Keratinocyte (primary cell): ENCODE results near the gene DNAH3. TPM values are rescaled to one million over a fixed set of nuclear protein-coding genes. Genes with fewer than 3 reads are reported as not detected.

Experiments
- DNase-seq: peaks from one replicate; pipeline ENCODE4 v3.0.0-alpha.2; 2011; ENCODE audit warnings: low read depth, missing footprints, low spot score
- FAIRE-seq: peaks from 2 replicates; lab custom pipeline; 2011; peaks lifted over from hg19 to GRCh38; lab: Jason Lieb, UNC
- H2AFZ ChIP-seq: 2 replicates; pipeline ENCODE4 v1.6.0; 2012; ENCODE audit warnings: low read length, control low read depth, inconsistent platforms; ENCODE audit not compliant: control insufficient read depth
- H3K27ac ChIP-seq: 2 replicates; pipeline ENCODE4 v1.5.1; 2011; ENCODE audit warnings: low read length; ENCODE audit not compliant: control insufficient read depth, insufficient read depth
- H3K27me3 ChIP-seq: 3 replicates; pipeline ENCODE4 v1.6.0; 2011; ENCODE audit warnings: low read length; ENCODE audit not compliant: control insufficient read depth, insufficient read depth; ENCODE audit errors: extremely low read depth
- H3K36me3 ChIP-seq, 2 experiments: 2 replicates in 1 of 2; 3 replicates in 1 of 2; pipeline ENCODE4 v1.5.1; 2011; ENCODE audit warnings: low read length in 2 of 2, mild to moderate bottlenecking in 1 of 2; ENCODE audit not compliant: control insufficient read depth in 2 of 2, insufficient read depth in 2 of 2; ENCODE audit errors: extremely low read depth in 1 of 2
- H3K4me1 ChIP-seq: 3 replicates; pipeline ENCODE4 v1.5.1; 2011; ENCODE audit warnings: low read length; ENCODE audit not compliant: control insufficient read depth, insufficient read depth; ENCODE audit errors: extremely low read depth
- H3K4me2 ChIP-seq: 3 replicates; pipeline ENCODE4 v1.6.0; 2011; ENCODE audit warnings: low read depth, low read length; ENCODE audit not compliant: control insufficient read depth, insufficient read depth; ENCODE audit errors: extremely low read depth
- H3K4me3 ChIP-seq, 3 experiments: fragments of 200-600 bp in 1 of 3; sonication (generic) in 1 of 3; 2 replicates in 2 of 3; 3 replicates in 1 of 3; pipeline ENCODE4 v1.5.1; 2011 to 2016; ENCODE audit warnings: low read length in 3 of 3, mild to moderate bottlenecking in 3 of 3, control low read depth in 2 of 3, inconsistent platforms in 1 of 3, low read depth in 1 of 3, mixed read lengths in 1 of 3, mixed run types in 1 of 3, moderate library complexity in 1 of 3; ENCODE audit not compliant: control insufficient read depth in 2 of 3, insufficient read depth in 2 of 3; ENCODE audit errors: extremely low read depth in 1 of 3
- H3K79me2 ChIP-seq: 2 replicates; pipeline ENCODE4 v1.6.0; 2012; ENCODE audit warnings: low read length; ENCODE audit not compliant: control insufficient read depth, insufficient read depth
- H3K9ac ChIP-seq: 3 replicates; pipeline ENCODE4 v1.6.0; 2011; ENCODE audit warnings: low read length; ENCODE audit not compliant: control insufficient read depth, insufficient read depth; ENCODE audit errors: extremely low read depth
- H3K9me1 ChIP-seq: 3 replicates; pipeline ENCODE4 v1.6.0; 2011; ENCODE audit warnings: low read length; ENCODE audit not compliant: control insufficient read depth, insufficient read depth; ENCODE audit errors: extremely low read depth
- H3K9me3 ChIP-seq: 2 replicates; pipeline ENCODE4 v1.5.1; 2012; ENCODE audit warnings: low read depth, low read length; ENCODE audit not compliant: control insufficient read depth
- H4K20me1 ChIP-seq: 3 replicates; pipeline ENCODE4 v1.6.0; 2011; ENCODE audit warnings: low read length; ENCODE audit not compliant: control insufficient read depth, insufficient read depth; ENCODE audit errors: extremely low read depth
- CTCF ChIP-seq, 3 experiments: IDR thresholded peaks in 1 of 3; conservative IDR thresholded peaks in 1 of 3; optimal IDR thresholded peaks in 1 of 3; 2 replicates in 2 of 3; 3 replicates in 1 of 3; pipeline versions ENCODE3 to v1.5.1; 2011; ENCODE audit warnings: low read length in 3 of 3, mild to moderate bottlenecking in 3 of 3, moderate library complexity in 2 of 3, control low read depth in 1 of 3, inconsistent platforms in 1 of 3; ENCODE audit not compliant: insufficient read depth in 2 of 3; ENCODE audit errors: extremely low read depth in 1 of 3
- EZH2 ChIP-seq: IDR thresholded peaks from one replicate; pipeline ENCODE4 v1.6.1; 2012; ENCODE audit warnings: inconsistent platforms, mild to moderate bottlenecking, low read length, moderate library complexity
- dilution Hi-C: fragments of 300-500 bp; cut with MboI; formaldehyde crosslinking; loops from one replicate; pipeline ENCODE4 v1.7.0; 2020; ENCODE audit warnings: low sequenced_read_pairs; ENCODE audit not compliant: extremely low pct_ligation_motif_present
- polyA plus RNA-seq, 5 experiments: library from polyadenylated mRNA; depleted of rRNA in 3 of 5; stranded (reverse) in 3 of 5; stranded (forward) in 1 of 5; unstranded in 1 of 5; fragments of >200 nt; gene quantifications; 1 replicate in 1 of 5; 2 replicates in 3 of 5; 3 replicates in 1 of 5; pipeline versions ENCODE4 v1.2.1 to v1.2.3, GENCODE V29; 2011 to 2012; ENCODE audit warnings: missing spikeins in 2 of 5, low read depth in 1 of 5, low replicate concordance in 1 of 5

The DNAH3 gene
- polyA plus RNA-seq, 1 donor (not counting 4 experiments of a cell fraction or from before 2014, with no cell fraction given): 1.2 TPM

GRCh38 chr16:21160276-21160675, 9.6 kb upstream of the DNAH3 start:
- peaks cover 26% of the 10 kb centered on the region for H3K4me1 ChIP-seq
- peak overlapping the region; percentile 98 for H3K4me2 ChIP-seq
- peaks cover 31% of the 10 kb centered on the region for H3K79me2 ChIP-seq
- peak overlapping the region in 2 of 3 experiments; percentile 89 to 96 for H3K4me3 ChIP-seq
- DNase-seq (no peak), FAIRE-seq (no peak)
- no peaks in the 10 kb centered on the region for H4K20me1 ChIP-seq
- peaks cover 4 to 24% of the 10 kb centered on the region in 2 experiments for H3K36me3 ChIP-seq
- H2AFZ ChIP-seq: no peak overlapping the region
- TF ChIP-seq CTCF (optimal IDR thresholded peaks at IDR 0.05 in 1 of 3, IDR thresholded peaks at IDR 0.05 in 1 of 3, conservative IDR thresholded peaks at IDR 0.05 in 1 of 3; ENCODE audit: extremely low read depth in 1 of 3, insufficient read depth in 2 of 3, low read length in 3 of 3): no peak
- TF ChIP-seq EZH2: no peak
- no peaks in the 10 kb centered on the region for H3K9me3 ChIP-seq
- dilution Hi-C loops: no loop called here
- H3K9ac ChIP-seq: no peak overlapping the region
- peak overlapping the region; percentile 84 for H3K27ac ChIP-seq
- H3K9me1 ChIP-seq: no peaks in the 10 kb centered on the region
- H3K27me3 ChIP-seq: no peaks in the 10 kb centered on the region

GRCh38 chr16:21159281-21159951, 8.8 kb upstream of the DNAH3 start:
- FAIRE-seq: no peak
- H3K4me1 ChIP-seq: peaks cover 26% of the 10 kb centered on the region
- H3K9ac ChIP-seq: peak overlapping the region; percentile 86
- H3K9me1 ChIP-seq: no peaks in the 10 kb centered on the region
- peak overlapping the region; percentile 89 to 96 (median 90) for H3K4me3 ChIP-seq
- H3K27me3 ChIP-seq: no peaks in the 10 kb centered on the region
- H3K4me2 ChIP-seq: peak overlapping the region; percentile 98
- H3K9me3 ChIP-seq: no peaks in the 10 kb centered on the region
- peaks cover under 1 to 22% of the 10 kb centered on the region in 2 experiments for H3K36me3 ChIP-seq
- peaks cover 29% of the 10 kb centered on the region for H3K79me2 ChIP-seq
- no peaks in the 10 kb centered on the region for H4K20me1 ChIP-seq
- H2AFZ ChIP-seq: peak overlapping the region; percentile 82
- no peak for DNase-seq
- H3K27ac ChIP-seq: peak overlapping the region; percentile 84
- no peak for TF ChIP-seq EZH2
- no peak for TF ChIP-seq CTCF (optimal IDR thresholded peaks at IDR 0.05 in 1 of 3, IDR thresholded peaks at IDR 0.05 in 1 of 3, conservative IDR thresholded peaks at IDR 0.05 in 1 of 3; ENCODE audit: extremely low read depth in 1 of 3, insufficient read depth in 2 of 3, low read length in 3 of 3)
- dilution Hi-C loops: no loop called here
